Endothelial cell of umbilical vein (primary cell): ENCODE measurements around the gene CCDC7. TPM values are rescaled to one million over a fixed set of nuclear protein-coding genes. Genes with fewer than 3 reads are reported as not detected.

Experiments used
- BruUV-seq: library from RNA; stranded (reverse); fragments of 400-500 nt; replicated peaks from 2 replicates; lab custom pipeline; 2021; lab: Mats Ljungman, UMichigan
- CTCF ChIA-PET: fragments of 300-600, 350-600 bp; sonication (Branson Sonifier 250); formaldehyde crosslinking; loops from one replicate; lab custom pipeline; 2021; ENCODE audit warnings: antibody characterized with exemption, inconsistent platforms; lab: Charles Lee
- POLR2A ChIA-PET: fragments of 300-600, 350-600 bp; sonication (Branson Sonifier 250); formaldehyde crosslinking; loops from one replicate; lab custom pipeline; 2021; ENCODE audit warnings: antibody characterized with exemption, inconsistent platforms; lab: Charles Lee
- DNase-seq: peaks from one replicate; pipeline ENCODE4 v3.0.0-alpha.2; 2011; ENCODE audit warnings: low read depth, low spot score
- FAIRE-seq: peaks from 2 replicates; lab custom pipeline; 2011; peaks lifted over from hg19 to GRCh38; lab: Jason Lieb, UNC
- H2AFZ ChIP-seq: 2 replicates; pipeline ENCODE4 v1.6.0; 2012; ENCODE audit warnings: low read depth, low read length, control low read depth, inconsistent platforms
- H3K27ac ChIP-seq: 2 replicates; pipeline ENCODE4 v1.5.1; 2011; ENCODE audit warnings: low read depth, mild to moderate bottlenecking, control low read depth, low read length, moderate library complexity; ENCODE audit not compliant: insufficient read depth
- H3K27me3 ChIP-seq, 2 experiments: 2 replicates each; pipeline versions ENCODE4 v1.6.0 to v1.6.1; 2011; ENCODE audit warnings: low read length in 2 of 2, mixed read lengths in 1 of 2; ENCODE audit not compliant: control insufficient read depth in 2 of 2, insufficient read depth in 2 of 2
- H3K36me3 ChIP-seq, 2 experiments: 2 replicates in 1 of 2; 3 replicates in 1 of 2; pipeline ENCODE4 v1.5.1; 2011; ENCODE audit warnings: low read length in 2 of 2, mild to moderate bottlenecking in 1 of 2, moderate library complexity in 1 of 2; ENCODE audit not compliant: control insufficient read depth in 2 of 2, insufficient read depth in 2 of 2; ENCODE audit errors: extremely low read depth in 1 of 2
- H3K4me1 ChIP-seq: 3 replicates; pipeline ENCODE4 v1.5.1; 2011; ENCODE audit warnings: mild to moderate bottlenecking, low read length; ENCODE audit not compliant: control insufficient read depth, insufficient read depth; ENCODE audit errors: extremely low read depth
- H3K4me2 ChIP-seq: 2 replicates; pipeline ENCODE4 v1.6.1; 2011; ENCODE audit warnings: low read length, control low read depth, mixed read lengths; ENCODE audit not compliant: insufficient read depth
- H3K4me3 ChIP-seq, 3 experiments: fragments of 200-600 bp in 1 of 3; sonication (generic), shearing (Covaris generic) in 1 of 3; replicated peaks in 1 of 3; 2 replicates each; pipeline ENCODE4 v1.5.1; 2011 to 2016; ENCODE audit warnings: control low read depth in 3 of 3, low read length in 3 of 3, mild to moderate bottlenecking in 2 of 3, inconsistent platforms in 1 of 3, low read depth in 1 of 3, moderate library complexity in 1 of 3; ENCODE audit not compliant: insufficient read depth in 1 of 3
- H3K79me2 ChIP-seq: 2 replicates; pipeline ENCODE4 v1.6.0; 2012; ENCODE audit warnings: low read length, inconsistent platforms; ENCODE audit not compliant: control insufficient read depth, insufficient read depth
- H3K9ac ChIP-seq: replicated peaks from 2 replicates; pipeline ENCODE3; 2011; ENCODE audit warnings: low read length, control low read depth; ENCODE audit not compliant: insufficient read depth; ENCODE audit errors: extremely low read depth
- H3K9me1 ChIP-seq: replicated peaks from 3 replicates; pipeline ENCODE4 v1.6.0; 2011; ENCODE audit warnings: mild to moderate bottlenecking, low read length; ENCODE audit not compliant: control insufficient read depth, insufficient read depth; ENCODE audit errors: extremely low read depth
- H3K9me3 ChIP-seq: replicated peaks from 2 replicates; pipeline ENCODE4 v1.5.1; 2012; ENCODE audit warnings: low read length, inconsistent platforms; ENCODE audit not compliant: control insufficient read depth, insufficient read depth
- H4K20me1 ChIP-seq: replicated peaks from 2 replicates; pipeline ENCODE3; 2011; ENCODE audit warnings: mild to moderate bottlenecking, low read length; ENCODE audit not compliant: control insufficient read depth, insufficient read depth; ENCODE audit errors: extremely low read depth
- CTCF ChIP-seq, 2 donors: IDR thresholded peaks; 1 replicate in 1 of 2; 2 replicates in 1 of 2; pipeline ENCODE4 v1.5.1; 2011; ENCODE audit warnings: low read length in 2 of 2, mild to moderate bottlenecking in 2 of 2, moderate library complexity in 2 of 2, control low read depth in 1 of 2, inconsistent platforms in 1 of 2, low read depth in 1 of 2; ENCODE audit not compliant: insufficient read depth in 1 of 2; ENCODE audit errors: extremely low read depth in 1 of 2
- EZH2 ChIP-seq: IDR thresholded peaks from 2 replicates; pipeline ENCODE4 v1.6.1; 2012; ENCODE audit warnings: borderline replicate concordance, low read depth, mild to moderate bottlenecking, moderate library complexity, low read length, inconsistent platforms; ENCODE audit not compliant: severe bottlenecking
- FOS ChIP-seq: IDR thresholded peaks from 2 replicates; pipeline ENCODE4 v1.6.1; 2011; ENCODE audit warnings: mild to moderate bottlenecking, low read length, moderate library complexity, borderline replicate concordance; ENCODE audit not compliant: insufficient read depth
- GATA2 ChIP-seq: IDR thresholded peaks from 2 replicates; pipeline ENCODE4 v1.7.0; 2011; ENCODE audit warnings: low read depth, mild to moderate bottlenecking, moderate library complexity, mixed read lengths, low read length; ENCODE audit not compliant: insufficient read length, insufficient read depth
- JUN ChIP-seq: IDR thresholded peaks from 2 replicates; pipeline ENCODE4 v1.6.1; 2011; ENCODE audit warnings: borderline replicate concordance, low read depth; ENCODE audit not compliant: insufficient read length, insufficient read depth
- MAX ChIP-seq: IDR thresholded peaks from 2 replicates; pipeline ENCODE4 v1.6.1; 2011; ENCODE audit not compliant: insufficient read depth, insufficient read length
- MYC ChIP-seq: IDR thresholded peaks from one replicate; pipeline ENCODE4 v1.6.1; 2011; ENCODE audit warnings: mild to moderate bottlenecking, low read depth, low read length
- POLR2A ChIP-seq: IDR thresholded peaks from 2 replicates; pipeline ENCODE4 v1.6.1; 2012; ENCODE audit warnings: low read depth, mild to moderate bottlenecking, control low read depth, low read length
- POLR2AphosphoS5 ChIP-seq: IDR thresholded peaks from 2 replicates; pipeline ENCODE4 v1.6.1; 2012; ENCODE audit warnings: low read depth, mild to moderate bottlenecking, control low read depth, low read length, moderate library complexity; ENCODE audit not compliant: insufficient read depth
- dilution Hi-C: fragments of 300-500 bp; cut with MboI; formaldehyde crosslinking; loops from one replicate; pipeline ENCODE4 v1.15.0; 2019; ENCODE audit warnings: low sequenced_read_pairs; ENCODE audit not compliant: extremely low pct_ligation_motif_present
- intact Hi-C: fragments of 100-400 bp; cut with micrococcal nuclease; formaldehyde crosslinking; loops from one replicate; pipeline ENCODE4 v1.10.0; 2022
- polyA plus RNA-seq, 4 experiments: library from polyadenylated mRNA; depleted of rRNA in 3 of 4; stranded (reverse) in 3 of 4; unstranded in 1 of 4; fragments of >200 nt; gene quantifications; 2 replicates each; pipeline versions ENCODE4 v1.2.1 to v1.2.3, GENCODE V29; 2011 to 2012; ENCODE audit warnings: missing spikeins in 1 of 4
- total RNA-seq: library from RNA; stranded (reverse); gene quantifications from 2 replicates; pipeline ENCODE4 v1.2.3, GENCODE V29; 2021

CCDC7 gene
- total and polyA plus RNA-seq, 2 donors (not counting 3 experiments of a cell fraction or from before 2014, with no cell fraction given) = 0.35 to 8.2 TPM

- H3K27me3 ChIP-seq = no peaks in the 10 kb centered on the region
- CTCF ChIA-PET = no interaction called here
- H2AFZ ChIP-seq = no peak overlapping the region
- TF ChIP-seq CTCF (IDR thresholded peaks at IDR 0.05; ENCODE audit: extremely low read depth in 1 of 2, insufficient read depth in 1 of 2, low read depth in 1 of 2, low read length in 2 of 2) = no peak
- no peak for TF ChIP-seq EZH2
- TF ChIP-seq MYC = no peak
- TF ChIP-seq POLR2A = no peak
- TF ChIP-seq JUN = no peak
- TF ChIP-seq POLR2AphosphoS5 = no peak
- BruUV-seq = no TSS peak
- POLR2A ChIA-PET = no interaction called here
- DNase-seq (no peak), FAIRE-seq (no peak)
- no peak overlapping the region for H3K27ac ChIP-seq
- no peaks in the 10 kb centered on the region for H3K9me3 ChIP-seq
- dilution Hi-C loops = no loop called here
- no peak overlapping the region for H3K4me3 ChIP-seq
- intact Hi-C loops = no loop called here
- H3K36me3 ChIP-seq = no peaks in the 10 kb centered on the region
- H3K9me1 ChIP-seq = no peaks in the 10 kb centered on the region
- H3K4me2 ChIP-seq = no peak overlapping the region
- H3K4me1 ChIP-seq = no peaks in the 10 kb centered on the region
- no peaks in the 10 kb centered on the region for H3K79me2 ChIP-seq
- no peaks in the 10 kb centered on the region for H4K20me1 ChIP-seq
- no peak overlapping the region for H3K9ac ChIP-seq
Measured at GRCh38 chr10:32471232-32471631, 25.3 kb downstream of the CCDC7 start.

- H3K9me3 ChIP-seq = no peaks in the 10 kb centered on the region
- FAIRE-seq (no peak), DNase-seq (no peak)
- H3K4me3 ChIP-seq = no peak overlapping the region
- no peaks in the 10 kb centered on the region for H3K36me3 ChIP-seq
- H3K4me2 ChIP-seq = no peak overlapping the region
- no peaks in the 10 kb centered on the region for H4K20me1 ChIP-seq
- ChIA-PET POLR2A (no interaction called here), CTCF (no interaction called here)
- H3K4me1 ChIP-seq = no peaks in the 10 kb centered on the region
- TF ChIP-seq JUN = no peak
- TF ChIP-seq POLR2AphosphoS5 = no peak
- TF ChIP-seq MYC = no peak
- TF ChIP-seq CTCF (IDR thresholded peaks at IDR 0.05; ENCODE audit: extremely low read depth in 1 of 2, insufficient read depth in 1 of 2, low read depth in 1 of 2, low read length in 2 of 2) = no peak
- TF ChIP-seq FOS = no peak
- TF ChIP-seq GATA2 = no peak
- no peak for TF ChIP-seq MAX
- no peak for TF ChIP-seq EZH2
- TF ChIP-seq POLR2A = no peak
- no peaks in the 10 kb centered on the region for H3K9me1 ChIP-seq
- H3K79me2 ChIP-seq = no peaks in the 10 kb centered on the region
- intact Hi-C loops (no loop called here), dilution Hi-C loops (no loop called here)
- no peak overlapping the region for H2AFZ ChIP-seq
- H3K9ac ChIP-seq = no peak overlapping the region
- no TSS peak for BruUV-seq
- H3K27ac ChIP-seq = no peak overlapping the region
- no peaks in the 10 kb centered on the region for H3K27me3 ChIP-seq
Measured at GRCh38 chr10:32477499-32477898, 31.6 kb downstream of the CCDC7 start.
